ENCODE data around the gene GIPC2. TPM values are rescaled to one million over a fixed set of nuclear protein-coding genes. Genes with fewer than 3 reads are reported as not detected.
"Not testable (repeated sequence)": the region's sequence is repeated elsewhere in the genome, so short reads cannot be mapped to it uniquely, and the experiment has no call there.

GIPC2 gene
- total RNA-seq, result under 1 TPM; 0.32 to 0.62 TPM

- no peaks in the 10 kb centered on the region for H3K9me3 Mint-ChIP-seq
- H3K4me3 Mint-ChIP-seq, result peak within 1 kb of the TSS; percentile 74 to 77
- H3K36me3 Mint-ChIP-seq (ENCODE audit: insufficient read depth in 2 of 2), result no peaks in the 10 kb centered on the region
- DNase-seq (peak; percentile 27 to 36), ATAC-seq (replicated peaks in 1 of 2) (peak; percentile 71 to 78)
- H3K27ac Mint-ChIP-seq, result no peak within 1 kb of the TSS
- peaks cover 52% of the 10 kb centered on the region for H3K27me3 Mint-ChIP-seq (ENCODE audit: low read depth)
- peaks cover 43% of the 10 kb centered on the region for H3K4me1 Mint-ChIP-seq (ENCODE audit: low read depth)
These were observed at the start of gene GIPC2 for GRCh38 chr1:78045926-78046778. Gene GIPC2, plus strand, starts transcription at chr1:78045966. Its CDS starts 129 bp downstream, at chr1:78046095.

GRCh38 chr1:77996734-77997133, 49.0 kb upstream of the GIPC2 start:
- ATAC-seq (replicated peaks in 1 of 2) (no peak), DNase-seq (no peak)
- no peak overlapping the region for H3K4me3 Mint-ChIP-seq
- H3K27me3 Mint-ChIP-seq (ENCODE audit: low read depth), result no peaks in the 10 kb centered on the region
- H3K4me1 Mint-ChIP-seq (ENCODE audit: low read depth), result peaks cover 9% of the 10 kb centered on the region
- no peak overlapping the region for H3K27ac Mint-ChIP-seq
- H3K9me3 Mint-ChIP-seq, result no peaks in the 10 kb centered on the region
- H3K36me3 Mint-ChIP-seq (ENCODE audit: insufficient read depth in 2 of 2), result peaks cover 2 to 4% of the 10 kb centered on the region in 2 donors

- peaks cover 29% of the 10 kb centered on the region for H3K4me1 Mint-ChIP-seq (ENCODE audit: low read depth)
These were observed 45.2 kb upstream of the GIPC2 start for GRCh38 chr1:78000536-78000935.

GRCh38 chr1:78003070-78003746, 42.6 kb upstream of the GIPC2 start:
- Mint-ChIP-seq H3K27ac (peak overlapping the region; percentile 91), H3K4me3 (peak overlapping the region; percentile 10 to 59)

More at GRCh38 chr1:78000536-78000935, 45.2 kb upstream of the GIPC2 start:
- not testable (repeated sequence) for DNase-seq; H3K4me3 Mint-ChIP-seq; H3K36me3 Mint-ChIP-seq (ENCODE audit: insufficient read depth in 2 of 2); H3K27ac Mint-ChIP-seq; H3K9me3 Mint-ChIP-seq; ATAC-seq (replicated peaks in 1 of 2); H3K27me3 Mint-ChIP-seq (ENCODE audit: low read depth)

DNA sequence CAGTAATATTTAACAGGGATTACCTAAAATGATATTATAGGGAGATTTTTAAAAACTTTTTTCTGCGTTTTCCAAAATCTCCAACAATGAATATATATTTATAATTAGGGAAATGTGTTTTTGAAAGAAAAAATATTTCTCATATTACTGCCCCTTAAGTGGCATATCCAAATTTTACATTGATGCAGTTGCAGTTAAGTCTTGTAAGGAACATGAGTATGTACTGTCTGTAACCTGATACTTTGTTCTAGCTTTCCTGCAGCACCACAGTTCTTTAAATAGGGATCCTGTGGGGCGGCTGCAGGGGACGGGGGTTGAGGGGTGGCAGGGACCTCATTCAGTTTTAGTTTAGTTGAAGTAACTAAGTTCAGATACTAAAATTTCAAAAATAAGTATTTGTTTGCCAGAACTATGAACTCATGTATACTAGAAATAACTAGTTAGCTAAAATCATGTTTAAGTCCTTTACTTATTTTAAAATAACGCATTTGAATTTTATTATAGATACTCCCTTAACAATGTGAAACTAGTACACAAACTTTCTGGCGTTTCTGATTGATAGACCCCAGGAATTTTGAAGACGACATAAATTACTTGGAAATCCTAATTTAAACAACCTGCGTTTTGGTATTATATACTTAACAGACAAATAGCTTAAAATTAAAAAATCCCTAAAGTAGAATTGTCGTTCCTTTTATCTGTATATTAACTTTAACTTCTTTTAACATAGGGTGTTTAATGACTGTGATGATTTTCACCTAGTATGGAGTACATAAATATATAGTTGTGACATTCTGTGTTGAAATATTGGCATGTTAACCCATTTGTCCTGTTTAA, 41.7 kb upstream of the GIPC2 start:
- H3K36me3 Mint-ChIP-seq (ENCODE audit: insufficient read depth in 2 of 2), result peaks cover 0 to 3% of the 10 kb centered on the region in 2 donors
- ATAC-seq (replicated peaks in 1 of 2) (peak; percentile 79 to 81), DNase-seq (peak; percentile 69 to 74)
- peak overlapping the region; percentile 100 for H3K27ac Mint-ChIP-seq
- no peaks in the 10 kb centered on the region for H3K27me3 Mint-ChIP-seq (ENCODE audit: low read depth)
- H3K4me3 Mint-ChIP-seq, result peak overlapping the region; percentile 86 to 99
- H3K9me3 Mint-ChIP-seq, result no peaks in the 10 kb centered on the region
- H3K4me1 Mint-ChIP-seq (ENCODE audit: low read depth), result peaks cover 54% of the 10 kb centered on the region

More at GRCh38 chr1:78003070-78003746, 42.6 kb upstream of the GIPC2 start:
- H3K9me3 Mint-ChIP-seq, result no peaks in the 10 kb centered on the region
- H3K27me3 Mint-ChIP-seq (ENCODE audit: low read depth), result no peaks in the 10 kb centered on the region
- DNase-seq, result no peak
- peaks cover 0 to 3% of the 10 kb centered on the region in 2 donors for H3K36me3 Mint-ChIP-seq (ENCODE audit: insufficient read depth in 2 of 2)
- no peak for ATAC-seq (replicated peaks in 1 of 2)
- H3K4me1 Mint-ChIP-seq (ENCODE audit: low read depth), result peaks cover 52% of the 10 kb centered on the region

DNA sequence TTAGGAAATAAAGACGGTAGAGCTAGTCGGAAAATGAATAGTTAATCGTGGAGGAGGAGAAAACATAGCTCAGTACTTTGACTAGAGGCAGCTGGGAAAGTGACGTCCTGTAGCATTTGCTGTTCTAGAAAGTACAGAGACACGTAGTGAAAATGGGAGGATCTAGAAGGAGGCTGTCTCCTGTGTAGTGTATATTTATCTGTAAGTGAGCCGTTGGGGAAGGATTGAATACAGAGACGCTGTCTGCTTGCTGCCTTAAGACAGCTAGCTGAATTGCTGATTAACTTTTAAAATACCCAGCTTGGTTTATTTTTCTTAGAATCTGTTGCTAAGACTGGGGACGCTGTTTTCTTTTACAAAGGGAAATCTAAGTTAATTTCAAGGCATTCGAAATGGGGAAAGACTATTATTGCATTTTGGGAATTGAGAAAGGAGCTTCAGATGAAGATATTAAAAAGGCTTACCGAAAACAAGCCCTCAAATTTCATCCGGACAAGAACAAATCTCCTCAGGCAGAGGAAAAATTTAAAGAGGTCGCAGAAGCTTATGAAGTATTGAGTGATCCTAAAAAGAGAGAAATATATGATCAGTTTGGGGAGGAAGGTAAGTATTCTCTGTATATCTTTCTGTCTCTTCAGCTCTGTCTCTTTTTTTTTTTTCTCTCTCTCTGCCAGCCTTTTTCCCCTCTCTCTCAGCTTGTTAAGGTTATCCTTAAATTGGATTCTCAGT, 40.9 kb upstream of the GIPC2 start, which contains the start of gene DNAJB4:
DNAJB4 (plus strand) TSS at position 221 of the 729 bp plus-strand sequence; CDS start at position 393, 172 bp downstream.
- Mint-ChIP-seq H3K27me3 (ENCODE audit: low read depth) (no peaks in the 10 kb centered on the region), H3K36me3 (ENCODE audit: insufficient read depth in 2 of 2) (peaks cover 0 to 3% of the 10 kb centered on the region in 2 donors), H3K4me3 (peak within 1 kb of the TSS; percentile 86 to 99), H3K27ac (peak within 1 kb of the TSS; percentile 100), H3K9me3 (no peaks in the 10 kb centered on the region), H3K4me1 (ENCODE audit: low read depth) (peaks cover 54% of the 10 kb centered on the region)
- peak; percentile 95 to 96 for ATAC-seq (replicated peaks in 1 of 2)
- peak; percentile 70 to 76 for DNase-seq

DNA sequence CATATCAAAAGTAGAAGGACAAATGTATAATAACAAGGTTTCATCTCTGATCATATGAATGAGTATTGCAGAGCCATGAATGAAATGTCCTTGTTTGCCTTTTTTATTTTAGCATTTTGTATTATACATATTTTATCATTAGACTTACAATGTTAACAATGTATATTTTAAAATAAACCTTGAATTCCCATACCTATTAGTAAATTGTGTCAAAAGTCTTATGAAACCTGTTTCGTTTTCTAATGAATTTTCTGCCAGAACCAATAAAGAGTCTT, 40.4 kb upstream of the GIPC2 start:
- no peaks in the 10 kb centered on the region for H3K9me3 Mint-ChIP-seq
- peaks cover 59% of the 10 kb centered on the region for H3K4me1 Mint-ChIP-seq (ENCODE audit: low read depth)
- ATAC-seq (replicated peaks in 1 of 2) (no peak), DNase-seq (no peak)
- peak overlapping the region; percentile 86 to 99 for H3K4me3 Mint-ChIP-seq
- H3K27ac Mint-ChIP-seq, result peak overlapping the region; percentile 100
- H3K36me3 Mint-ChIP-seq (ENCODE audit: insufficient read depth in 2 of 2), result peaks cover 0 to 3% of the 10 kb centered on the region in 2 donors
- H3K27me3 Mint-ChIP-seq (ENCODE audit: low read depth), result no peaks in the 10 kb centered on the region

DNA sequence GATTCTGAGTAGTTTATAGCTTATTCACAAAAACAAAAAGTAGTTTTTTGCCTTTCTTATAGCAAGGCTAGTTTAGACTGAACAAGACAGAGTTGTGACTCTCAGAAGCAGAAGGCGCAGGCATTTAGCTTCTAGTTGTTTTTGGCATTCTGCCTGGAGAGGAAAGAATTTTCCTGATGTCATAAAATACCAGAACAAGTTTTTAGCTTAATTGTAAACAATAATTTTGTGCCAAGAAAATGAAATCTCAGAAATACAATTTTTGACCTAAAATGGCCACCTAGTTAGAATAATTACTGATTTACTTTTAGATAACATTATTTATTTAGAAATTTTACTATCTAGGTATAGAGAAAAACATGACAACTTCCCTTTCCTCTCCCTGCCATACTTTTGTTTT, 40.0 kb upstream of the GIPC2 start:
- ATAC-seq (replicated peaks in 1 of 2) (no peak), DNase-seq (no peak)
- peaks cover 0 to 3% of the 10 kb centered on the region in 2 donors for H3K36me3 Mint-ChIP-seq (ENCODE audit: insufficient read depth in 2 of 2)
- peak overlapping the region; percentile 100 for H3K27ac Mint-ChIP-seq
- peak overlapping the region; percentile 86 to 99 for H3K4me3 Mint-ChIP-seq
- peaks cover 61% of the 10 kb centered on the region for H3K4me1 Mint-ChIP-seq (ENCODE audit: low read depth)
- H3K9me3 Mint-ChIP-seq, result no peaks in the 10 kb centered on the region
- H3K27me3 Mint-ChIP-seq (ENCODE audit: low read depth), result no peaks in the 10 kb centered on the region

- H3K27ac Mint-ChIP-seq, result no peak overlapping the region
- H3K27me3 Mint-ChIP-seq (ENCODE audit: low read depth), result no peaks in the 10 kb centered on the region
- H3K4me3 Mint-ChIP-seq, result peak overlapping the region; percentile 86 to 99
- no peaks in the 10 kb centered on the region for H3K9me3 Mint-ChIP-seq
- no peak for ATAC-seq (replicated peaks in 1 of 2)
- H3K4me1 Mint-ChIP-seq (ENCODE audit: low read depth), result peaks cover 65% of the 10 kb centered on the region
- no peak for DNase-seq
- peaks cover 0 to 3% of the 10 kb centered on the region in 2 donors for H3K36me3 Mint-ChIP-seq (ENCODE audit: insufficient read depth in 2 of 2)
These were observed 39.2 kb upstream of the GIPC2 start for GRCh38 chr1:78006521-78006920.

DNA sequence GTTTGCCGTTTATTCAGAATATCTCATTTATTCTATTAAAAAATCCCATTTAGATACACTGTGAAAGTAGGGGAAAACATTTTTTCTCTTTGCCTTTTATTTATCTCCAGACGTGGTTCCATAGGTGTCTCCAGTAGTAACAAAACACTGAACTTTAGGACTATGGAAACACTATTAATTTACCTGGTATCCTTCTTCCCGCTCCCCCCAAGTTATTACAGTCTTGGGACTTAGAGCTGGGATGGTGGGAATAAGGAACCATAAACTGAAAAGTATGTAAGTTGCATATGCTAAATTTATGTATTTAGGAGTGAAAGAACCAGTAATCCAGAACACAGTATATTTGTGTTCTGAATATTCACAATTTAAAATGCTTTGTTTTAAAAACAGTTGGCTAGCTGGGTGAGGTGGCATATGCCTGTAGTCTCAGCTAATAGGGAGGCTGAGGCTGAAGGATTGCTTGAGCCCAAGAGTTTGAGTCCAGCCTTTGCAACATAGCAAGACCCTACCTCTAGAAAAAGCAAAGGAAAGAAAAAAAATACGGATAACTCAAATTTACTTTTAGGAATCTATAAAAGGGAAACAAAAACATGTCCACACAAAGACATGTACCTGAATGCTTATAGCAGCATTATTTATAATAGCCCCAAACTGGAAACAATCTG, 38.0 kb upstream of the GIPC2 start:
- no peaks in the 10 kb centered on the region for H3K27me3 Mint-ChIP-seq (ENCODE audit: low read depth)
- peak overlapping the region in 1 of 2 donors; percentile 42 for H3K4me3 Mint-ChIP-seq
- DNase-seq, result no peak
- no peak for ATAC-seq (replicated peaks in 1 of 2)
- peaks cover 0 to 3% of the 10 kb centered on the region in 2 donors for H3K36me3 Mint-ChIP-seq (ENCODE audit: insufficient read depth in 2 of 2)
- no peaks in the 10 kb centered on the region for H3K9me3 Mint-ChIP-seq
- H3K27ac Mint-ChIP-seq, result no peak overlapping the region
- peaks cover 63% of the 10 kb centered on the region for H3K4me1 Mint-ChIP-seq (ENCODE audit: low read depth)

DNA sequence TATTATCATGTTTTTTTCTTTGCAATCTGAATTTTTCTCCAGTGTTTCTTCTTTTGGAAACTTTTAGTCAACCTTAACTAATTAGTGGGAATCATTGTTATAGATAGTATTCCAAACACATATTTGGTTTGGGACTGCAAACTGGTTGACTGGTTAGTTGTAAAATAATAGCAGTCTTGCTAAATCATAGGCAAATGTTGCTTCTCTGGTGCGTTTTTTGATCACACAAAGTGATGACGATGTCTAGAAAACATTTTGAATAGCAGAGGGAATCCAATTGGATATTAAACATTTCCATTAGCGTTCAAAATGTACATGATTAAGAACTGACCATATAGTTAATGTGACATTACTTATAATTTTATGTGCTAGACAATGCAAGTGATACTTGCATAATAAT, 36.5 kb upstream of the GIPC2 start:
- no peak for DNase-seq
- Mint-ChIP-seq H3K27ac (peak overlapping the region; percentile 33), H3K4me3 (no peak overlapping the region), H3K4me1 (ENCODE audit: low read depth) (peaks cover 52% of the 10 kb centered on the region), H3K9me3 (no peaks in the 10 kb centered on the region), H3K36me3 (ENCODE audit: insufficient read depth in 2 of 2) (peaks cover 3 to 6% of the 10 kb centered on the region in 2 donors), H3K27me3 (ENCODE audit: low read depth) (no peaks in the 10 kb centered on the region)
- no peak for ATAC-seq (replicated peaks in 1 of 2)

- Mint-ChIP-seq H3K36me3 (ENCODE audit: insufficient read depth in 2 of 2) (peaks cover 0 to 6% of the 10 kb centered on the region in 2 donors), H3K27ac (no peak overlapping the region), H3K9me3 (no peaks in the 10 kb centered on the region), H3K27me3 (ENCODE audit: low read depth) (no peaks in the 10 kb centered on the region), H3K4me1 (ENCODE audit: low read depth) (peaks cover 46% of the 10 kb centered on the region), H3K4me3 (no peak overlapping the region)
- no peak for ATAC-seq (replicated peaks in 1 of 2)
- DNase-seq, result no peak
These were observed 35.9 kb upstream of the GIPC2 start for GRCh38 chr1:78009836-78010235.
